Myocyte (in vitro differentiated cells): ENCODE data around the gene ZNF764. TPM values are rescaled to one million over a fixed set of nuclear protein-coding genes. Genes with fewer than 3 reads are reported as not detected.

Experiments used
- DNase-seq: peaks from one replicate; pipeline ENCODE4 v3.0.0-alpha.2; 2012; ENCODE audit warnings: low read depth
- total RNA-seq: library from RNA; depleted of rRNA; stranded (reverse); fragments of >200 nt; gene quantifications from 2 replicates; pipeline ENCODE4 v1.2.3, GENCODE V29; 2014

The ZNF764 gene
- total RNA-seq, 1 donor from 2014 or later, result 9.0 TPM

DNA sequence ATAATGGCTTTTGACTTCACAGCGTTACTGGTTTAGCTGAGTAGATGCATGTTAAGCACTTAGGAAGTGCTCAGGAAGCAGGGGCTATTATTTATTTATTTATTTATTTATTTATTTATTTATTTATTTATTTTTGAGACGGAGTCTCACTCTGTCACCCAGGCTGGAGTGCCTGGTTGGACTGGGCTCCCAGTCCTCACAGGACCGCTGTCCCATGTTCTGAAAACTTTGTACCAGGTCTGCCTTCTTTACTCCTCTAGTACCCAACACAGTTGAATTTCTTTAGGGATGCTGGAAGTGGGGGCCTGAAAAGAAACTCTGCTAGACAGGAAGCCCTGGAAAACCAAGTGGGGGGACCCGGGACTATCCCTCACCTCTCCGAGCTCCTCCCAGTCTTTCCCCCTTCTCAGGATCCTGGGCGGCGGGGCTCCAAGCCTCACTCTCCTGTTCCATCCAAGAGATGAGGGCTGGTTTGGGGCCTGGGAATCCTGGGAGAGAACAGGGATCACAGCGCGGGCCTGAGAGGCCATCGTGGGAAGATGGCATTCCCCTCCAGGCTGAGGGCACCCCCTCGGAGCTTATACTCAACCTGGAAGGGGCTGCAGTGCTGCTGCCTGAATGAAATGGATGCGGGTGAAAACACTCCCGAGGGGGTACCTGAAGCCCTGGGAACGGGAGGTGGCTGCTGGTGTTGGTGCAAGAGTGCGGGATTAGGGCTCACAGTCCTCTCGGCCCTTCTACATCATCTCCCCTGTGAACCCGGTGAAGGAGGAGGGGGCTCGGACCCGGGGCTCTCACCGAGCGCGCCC, 12.7 kb upstream of the ZNF764 start:
- peak; percentile 42 for DNase-seq

GRCh38 chr16:30569746-30570635, 11.8 kb upstream of the ZNF764 start:
- no peak for DNase-seq

GRCh38 chr16:30569281-30569680, 11.1 kb upstream of the ZNF764 start:
- no peak for DNase-seq

DNA sequence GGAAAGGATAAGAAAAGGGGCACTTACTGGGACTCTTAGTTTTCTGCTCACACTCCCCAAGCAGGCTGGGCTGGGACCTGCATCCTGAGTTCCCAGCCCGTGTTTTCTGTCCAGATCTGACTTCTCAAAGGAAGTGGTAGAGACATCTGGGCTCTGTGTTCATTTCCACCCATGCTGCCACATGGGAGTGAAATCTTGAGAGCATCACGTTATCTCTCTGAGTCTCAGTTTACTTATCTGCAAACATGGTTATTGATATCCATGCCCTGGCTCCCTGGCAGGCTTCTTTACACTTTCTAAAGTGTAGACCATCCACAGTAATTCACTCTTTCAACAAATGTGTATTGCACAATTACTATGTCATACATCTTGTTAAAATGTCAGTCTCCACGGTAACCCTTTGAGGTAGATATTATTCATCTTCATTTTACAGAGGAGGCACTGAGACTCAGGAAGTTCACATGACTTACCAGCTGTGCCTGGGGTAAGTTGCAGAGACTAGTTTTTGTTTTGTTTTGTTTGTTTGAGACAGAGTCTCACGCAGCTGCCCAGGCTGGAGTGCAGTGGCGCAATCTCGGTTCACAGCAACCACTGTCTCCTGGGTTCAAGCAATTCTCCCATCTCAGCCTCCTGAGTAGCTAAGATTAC, 9.9 kb upstream of the ZNF764 start:
- peak; percentile 74 for DNase-seq

GRCh38 chr16:30567160-30567990, 9.2 kb upstream of the ZNF764 start:
- DNase-seq, result no peak

GRCh38 chr16:30566531-30566930, 8.4 kb upstream of the ZNF764 start:
- no peak for DNase-seq

DNA sequence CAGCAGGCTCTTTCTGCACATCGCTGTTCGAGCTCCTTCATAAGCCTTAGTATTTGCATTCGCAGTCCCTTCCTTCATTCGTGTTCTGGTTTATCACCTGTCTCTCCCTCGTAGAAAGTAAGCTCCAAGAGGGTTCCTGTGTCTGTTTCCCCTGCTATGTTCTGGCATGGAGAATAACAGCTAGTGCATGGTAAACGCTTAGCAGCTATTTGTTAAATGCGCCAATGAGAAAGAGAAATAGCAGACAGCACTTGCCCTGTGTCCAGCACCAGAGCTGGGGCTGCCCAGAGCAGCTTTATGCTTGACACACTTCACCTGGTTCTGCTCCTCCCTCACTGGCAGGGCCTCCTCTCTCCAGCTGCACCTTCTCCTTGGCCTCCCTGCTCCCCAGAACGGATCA, 7.8 kb upstream of the ZNF764 start:
- DNase-seq, result no peak

DNA sequence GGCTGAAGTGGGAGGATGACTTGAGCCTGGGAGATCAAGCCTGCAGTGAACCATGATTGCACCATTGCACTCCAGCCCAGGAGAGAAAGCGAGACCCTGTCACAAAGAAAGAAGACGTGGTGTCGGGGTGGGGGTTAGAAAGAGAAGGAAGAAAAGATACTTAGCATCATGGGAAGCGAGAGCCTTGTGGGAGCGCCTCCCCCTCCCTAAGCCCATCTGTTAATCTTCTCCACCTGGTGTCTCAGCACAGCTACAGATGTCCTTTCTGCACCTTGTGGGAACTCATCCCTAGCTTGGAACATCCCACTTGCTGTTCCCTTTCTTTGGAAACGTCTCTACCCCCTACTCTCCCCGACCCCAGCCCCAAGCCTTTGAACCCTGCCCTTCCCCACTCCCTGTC, 7.4 kb upstream of the ZNF764 start:
- DNase-seq, result no peak

DNA sequence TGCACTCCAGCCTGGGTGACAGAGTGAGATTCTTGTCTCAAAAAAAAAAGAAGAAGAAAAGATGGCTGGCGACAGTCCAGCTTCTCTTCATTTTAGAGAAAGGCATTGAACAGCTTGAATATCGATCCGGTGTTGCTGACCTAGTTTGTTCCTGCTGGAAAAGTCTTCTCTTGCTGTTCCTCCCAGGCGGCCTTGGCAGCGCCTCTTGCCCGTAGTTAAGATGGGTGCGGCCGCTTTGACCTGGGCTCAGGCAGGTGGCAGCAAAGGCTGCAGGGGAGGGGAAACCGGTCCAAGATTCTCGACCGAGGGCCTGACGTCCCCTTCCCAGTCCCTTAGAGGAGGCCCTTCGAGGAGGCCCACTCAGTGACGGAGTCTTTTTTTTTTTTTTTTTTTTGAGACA, 3.8 kb upstream of the ZNF764 start:
- no peak for DNase-seq

DNA sequence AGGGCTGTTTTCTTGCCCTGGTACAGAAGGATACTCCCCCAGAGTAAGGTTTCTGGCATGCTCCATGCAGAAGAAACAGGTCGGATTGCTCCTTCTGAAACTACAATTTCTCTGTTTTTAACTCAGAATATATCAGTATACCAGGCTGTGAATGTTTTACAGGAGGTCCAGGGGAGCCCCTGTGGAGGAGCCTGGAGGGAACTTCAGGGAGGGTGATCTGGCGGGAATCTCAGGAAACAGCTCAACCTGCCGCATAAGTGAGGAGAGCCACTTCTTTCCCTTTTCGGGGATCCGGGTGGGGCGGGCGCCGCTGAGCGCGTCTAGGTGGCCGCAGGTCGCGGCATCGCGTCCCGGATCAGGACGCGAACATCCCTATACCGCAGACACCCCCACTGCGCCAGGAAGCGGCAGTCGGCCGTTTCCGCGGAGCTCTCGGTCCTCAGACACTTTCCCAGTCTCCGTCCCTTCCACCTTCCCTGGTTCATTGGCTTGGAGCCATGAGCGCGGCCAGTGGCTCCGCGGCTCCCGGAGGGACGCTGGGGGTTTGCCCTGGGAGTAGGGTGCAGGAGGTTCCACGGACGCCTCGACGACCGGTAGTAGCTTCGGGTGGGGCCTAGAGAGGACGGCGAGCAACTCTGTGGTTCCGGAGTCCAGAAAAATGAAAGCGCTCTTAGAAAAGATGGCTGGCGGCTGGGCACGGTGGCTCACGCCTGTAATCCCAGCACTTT, 3.1 kb upstream of the ZNF764 start:
- DNase-seq, result no peak

- no peak for DNase-seq
Observed at GRCh38 chr16:30559690-30560089, 1.5 kb upstream of the ZNF764 start.

- DNase-seq, result no peak
Observed at GRCh38 chr16:30558789-30559377, 709 bp upstream of the ZNF764 start.

DNA sequence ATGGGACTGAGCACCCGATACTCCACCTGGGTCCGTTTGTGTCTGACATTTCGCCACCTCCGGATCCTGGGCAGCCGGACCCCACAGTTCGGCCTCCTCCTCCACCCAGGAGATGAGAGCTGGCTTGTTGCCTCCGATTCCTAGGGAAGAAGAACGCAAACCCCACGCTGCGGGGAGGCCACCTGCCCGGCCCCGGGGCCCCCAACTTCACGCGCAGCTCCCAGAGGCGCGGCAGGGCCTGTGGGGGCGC, 542 bp downstream of the ZNF764 start:
- DNase-seq, result peak; percentile 11

- DNase-seq, result no peak
Observed at GRCh38 chr16:30556125-30556473, 2.1 kb downstream of the ZNF764 start.

- DNase-seq, result no peak
Observed at GRCh38 chr16:30555315-30556124, 2.7 kb downstream of the ZNF764 start.

- DNase-seq, result no peak
Observed at GRCh38 chr16:30554557-30555314, 3.4 kb downstream of the ZNF764 start.

DNA sequence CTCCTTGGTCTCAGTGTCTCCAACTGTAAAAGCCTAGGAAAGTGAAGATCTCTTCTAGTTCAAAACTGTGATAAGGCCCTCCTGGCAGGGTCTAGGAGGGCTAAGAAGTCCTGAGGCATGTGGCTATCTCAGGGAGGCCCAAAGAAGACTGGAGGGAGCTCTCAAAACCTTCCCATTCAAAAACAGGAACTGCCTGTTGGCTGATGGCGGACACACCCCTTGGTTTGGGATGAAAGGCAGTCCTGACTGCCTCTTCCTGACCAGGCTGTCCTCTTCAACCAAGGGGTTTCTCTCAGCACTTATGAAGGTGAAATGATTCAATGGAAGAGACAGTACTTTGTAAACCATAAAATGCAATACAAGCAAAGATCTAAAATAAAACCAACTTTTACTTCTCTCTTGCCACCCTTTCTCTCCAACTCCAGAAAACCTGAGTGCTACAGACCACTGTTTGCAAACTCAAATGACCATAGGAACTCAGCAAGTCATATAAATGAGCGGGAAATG, 4.7 kb downstream of the ZNF764 start:
- no peak for DNase-seq

DNA sequence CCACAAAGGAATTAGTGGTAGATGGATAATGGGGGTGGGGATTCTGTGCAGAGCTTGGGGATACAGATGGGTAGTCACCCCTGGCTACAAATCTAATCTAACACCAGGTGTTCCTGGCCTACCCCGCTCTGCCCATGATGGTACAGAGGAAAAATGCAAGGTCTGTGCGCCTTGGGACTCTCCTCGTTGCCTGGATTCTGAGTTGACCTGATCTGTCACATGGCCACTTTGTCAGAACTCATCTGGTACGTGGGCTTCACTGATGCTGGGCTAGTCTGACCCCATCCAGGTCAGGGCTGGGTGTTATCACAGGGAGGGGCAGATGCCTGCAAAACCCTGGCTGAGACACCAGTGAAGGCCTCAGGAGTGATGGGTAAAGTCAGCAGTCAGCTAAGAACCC, 5.2 kb downstream of the ZNF764 start:
- DNase-seq, result no peak

DNA sequence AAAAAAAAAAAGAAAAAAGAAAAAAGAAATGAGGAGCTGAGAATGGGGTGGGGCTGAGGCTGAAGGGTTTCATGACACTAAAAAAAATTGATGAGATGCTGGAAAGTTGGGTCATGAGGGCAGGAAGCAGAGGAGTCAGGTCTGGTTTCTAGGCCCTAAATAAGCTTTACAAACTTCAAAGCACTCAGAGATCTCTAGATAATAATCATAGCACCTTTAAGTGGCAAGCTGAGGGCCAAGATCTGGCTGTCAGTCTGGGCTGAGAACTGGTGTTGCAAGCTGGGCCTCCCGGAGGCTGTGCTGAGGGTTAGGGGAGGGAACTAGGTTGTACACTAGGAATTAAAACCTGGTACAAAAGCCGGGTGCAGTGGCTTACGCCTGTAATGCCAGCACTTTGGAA, 6.4 kb downstream of the ZNF764 start:
- DNase-seq, result no peak
